Liver (tissue), 9 donors: ENCODE data around the gene MGRN1. TPM values are rescaled to one million over a fixed set of nuclear protein-coding genes. Genes with fewer than 3 reads are reported as not detected.

Source experiments
- DNase-seq: peaks from one replicate; pipeline ENCODE4 v3.0.0-alpha.2; 2017; ENCODE audit warnings: low spot score
- H3K27ac ChIP-seq, 2 donors: one replicate each; pipeline ENCODE4 v1.7.0; 2013; ENCODE audit warnings: inconsistent platforms in 2 of 2, low read length in 2 of 2, control low read depth in 1 of 2, low read depth in 1 of 2, mild to moderate bottlenecking in 1 of 2
- H3K27me3 ChIP-seq, 4 donors: one replicate each; pipeline versions ENCODE4 v1.6.1 to v1.7.0; 2013; ENCODE audit warnings: low read length in 3 of 4, inconsistent platforms in 1 of 4, mild to moderate bottlenecking in 1 of 4, moderate library complexity in 1 of 4; ENCODE audit not compliant: control insufficient read depth in 4 of 4, insufficient read depth in 4 of 4
- H3K36me3 ChIP-seq, 4 donors: one replicate each; pipeline versions ENCODE4 v1.6.1 to v1.7.0; 2013; ENCODE audit warnings: low read length in 3 of 4, mild to moderate bottlenecking in 3 of 4, low read depth in 1 of 4, moderate library complexity in 1 of 4; ENCODE audit not compliant: control insufficient read depth in 4 of 4, insufficient read depth in 3 of 4
- H3K4me1 ChIP-seq, 4 donors: one replicate each; pipeline versions ENCODE4 v1.6.1 to v1.7.0; 2013; ENCODE audit warnings: low read length in 3 of 4, mild to moderate bottlenecking in 3 of 4, moderate library complexity in 1 of 4; ENCODE audit not compliant: control insufficient read depth in 4 of 4, insufficient read depth in 4 of 4
- H3K4me3 ChIP-seq, 3 donors: one replicate each; pipeline versions ENCODE4 v1.6.1 to v1.7.0; 2013; ENCODE audit warnings: low read length in 3 of 3, control low read depth in 1 of 3, low read depth in 1 of 3, mild to moderate bottlenecking in 1 of 3
- H3K9ac ChIP-seq, 2 donors: one replicate each; pipeline ENCODE4 v1.7.0; 2013; ENCODE audit warnings: low read length in 2 of 2, mild to moderate bottlenecking in 2 of 2, moderate library complexity in 2 of 2, control low read depth in 1 of 2, low read depth in 1 of 2
- H3K9me3 ChIP-seq, 4 donors: one replicate each; pipeline versions ENCODE4 v1.6.1 to v1.7.0; 2013; ENCODE audit warnings: low read length in 3 of 4; ENCODE audit not compliant: control insufficient read depth in 4 of 4
- ATF3 ChIP-seq: IDR thresholded peaks from 2 replicates; pipeline ENCODE4 v1.6.1; 2016; ENCODE audit warnings: antibody characterized with exemption
- CTCF ChIP-seq: fragments of 150-350 bp; IDR thresholded peaks from 2 replicates; pipeline ENCODE4 v1.5.1; 2017; ENCODE audit warnings: improper control_type of control experiment, low read depth, low read length; ENCODE audit not compliant: missing input control
- EGR1 ChIP-seq, 2 donors: IDR thresholded peaks; 2 replicates each; pipeline ENCODE4 v1.6.1; 2016 to 2018; ENCODE audit warnings: antibody characterized with exemption in 2 of 2, low read depth in 2 of 2
- FOXA2 ChIP-seq: IDR thresholded peaks from 2 replicates; pipeline ENCODE4 v1.6.1; 2016; ENCODE audit warnings: antibody characterized with exemption
- GABPA ChIP-seq, 2 donors: IDR thresholded peaks in 1 of 2; conservative IDR thresholded peaks in 1 of 2; 2 replicates each; pipeline ENCODE4 v1.6.1; 2016; ENCODE audit warnings: antibody characterized with exemption in 2 of 2, mild to moderate bottlenecking in 1 of 2, moderate library complexity in 1 of 2
- HNF4A ChIP-seq, 2 donors: conservative IDR thresholded peaks; 2 replicates each; pipeline ENCODE4 v1.6.1; 2016; ENCODE audit warnings: antibody characterized with exemption in 2 of 2, mild to moderate bottlenecking in 2 of 2
- HNF4G ChIP-seq: IDR thresholded peaks from 2 replicates; pipeline ENCODE4 v1.6.1; 2016; ENCODE audit warnings: antibody characterized with exemption
- JUND ChIP-seq, 2 donors: IDR thresholded peaks; 2 replicates each; pipeline ENCODE4 v1.6.1; 2016; ENCODE audit warnings: antibody characterized with exemption in 2 of 2
- MAX ChIP-seq: IDR thresholded peaks from 2 replicates; pipeline ENCODE4 v1.6.1; 2016; ENCODE audit warnings: antibody characterized with exemption
- REST ChIP-seq: IDR thresholded peaks from 2 replicates; pipeline ENCODE4 v1.6.1; 2016; ENCODE audit warnings: antibody characterized with exemption, mild to moderate bottlenecking
- RXRA ChIP-seq, 2 donors: IDR thresholded peaks; 2 replicates each; pipeline ENCODE4 v1.6.1; 2017 to 2018; ENCODE audit warnings: antibody characterized with exemption in 2 of 2, mild to moderate bottlenecking in 1 of 2
- SP1 ChIP-seq: IDR thresholded peaks from 2 replicates; pipeline ENCODE4 v1.6.1; 2018; ENCODE audit warnings: antibody characterized with exemption, mild to moderate bottlenecking
- TAF1 ChIP-seq: conservative IDR thresholded peaks from 2 replicates; pipeline ENCODE4 v1.6.1; 2016; ENCODE audit warnings: antibody characterized with exemption, mild to moderate bottlenecking
- WGBS: extraction: QIAGEN DNeasy Blood & Tissue Kit; methylation state at CpG from one replicate; pipeline ENCODE4 v1.1.7; 2013; 5-methylcytosine and 5-hydroxymethylcytosine counted together
- polyA plus RNA-seq, 2 donors: library from polyadenylated mRNA; stranded (reverse) in 1 of 2; unstranded in 1 of 2; fragments of 200-250 nt in 1 of 2; fragments of >200 nt in 1 of 2; fragmentation: Nextera tagmentation in 1 of 2; extraction: Ambion mirVana in 1 of 2; gene quantifications; one replicate each; pipeline versions ENCODE4 v1.2.1 to v1.2.3, GENCODE V29; 2013 to 2015
- total RNA-seq, 2 donors: library from RNA; depleted of rRNA; stranded (reverse); fragments of >200 nt; gene quantifications; one replicate each; pipeline ENCODE4 v1.2.3, GENCODE V29; 2014
- donor health status: healthy.
- donor health status: healthy.
- donor health status: healthy.
- donor health status: healthy.
- donor health status: healthy.

The MGRN1 gene
- total and polyA plus RNA-seq, 4 donors: 15.9 to 35.7 (median 25.9) TPM

- Histone ChIP-seq H3K4me3 (no peak overlapping the region), H3K4me1 (peaks cover 0 to 14% (median 0%) of the 10 kb centered on the region in 4 donors), H3K9ac (no peak overlapping the region), H3K27ac (no peak overlapping the region), H3K36me3 (no peaks in the 10 kb centered on the region), H3K27me3 (no peaks in the 10 kb centered on the region), H3K9me3 (no peaks in the 10 kb centered on the region)
- 75% methylated on average over 6 of the region's 6 CpGs for WGBS
- TF ChIP-seq FOXA2 (no peak), EGR1 (IDR thresholded peaks at IDR 0.05; ENCODE audit: low read depth in 2 of 2) (no peak), HNF4A (conservative IDR thresholded peaks at IDR 0.05) (no peak), ATF3 (no peak), GABPA (IDR thresholded peaks at IDR 0.05 in 1 of 2, conservative IDR thresholded peaks at IDR 0.05 in 1 of 2) (no peak), REST (no peak), MAX (no peak), SP1 (no peak), JUND (IDR thresholded peaks at IDR 0.05) (no peak), TAF1 (no peak)
- DNase-seq: no peak
Observed at GRCh38 chr16:4601864-4602186, 22.8 kb upstream of the MGRN1 start.

- H3K27me3 ChIP-seq: no peaks in the 10 kb centered on the region
- no peak for DNase-seq
- no peak overlapping the region for H3K9ac ChIP-seq
- 73% methylated on average over 8 of the region's 8 CpGs for WGBS
- H3K36me3 ChIP-seq: no peaks in the 10 kb centered on the region
- no peak overlapping the region for H3K27ac ChIP-seq
- H3K9me3 ChIP-seq: no peaks in the 10 kb centered on the region
- TF ChIP-seq CTCF (no peak), ATF3 (no peak)
- no peak overlapping the region for H3K4me3 ChIP-seq
- H3K4me1 ChIP-seq: peaks cover 0 to 10% (median 0%) of the 10 kb centered on the region in 4 donors
Observed at GRCh38 chr16:4602331-4602730, 22.3 kb upstream of the MGRN1 start.

- Histone ChIP-seq H3K36me3 (peaks cover 0 to 10% (median 3%) of the 10 kb centered on the region in 4 donors), H3K27ac (no peak overlapping the region), H3K4me1 (peaks cover 0 to 9% (median 0%) of the 10 kb centered on the region in 4 donors), H3K9me3 (no peaks in the 10 kb centered on the region), H3K4me3 (no peak overlapping the region), H3K9ac (no peak overlapping the region), H3K27me3 (no peaks in the 10 kb centered on the region)
- DNase-seq: no peak
- 64% methylated on average over 13 of the region's 13 CpGs for WGBS
- TF ChIP-seq GABPA (IDR thresholded peaks at IDR 0.05 in 1 of 2, conservative IDR thresholded peaks at IDR 0.05 in 1 of 2) (no peak), HNF4G (no peak), REST (no peak), CTCF (no peak), RXRA (IDR thresholded peaks at IDR 0.05) (no peak), ATF3 (no peak)
Observed at GRCh38 chr16:4603624-4604170, 20.9 kb upstream of the MGRN1 start.
